Smooth muscle cell of the brain vasculature (primary cell): Measurements from ENCODE around the gene KRTAP4-7.
"Not testable (repeated sequence)": the region's sequence is repeated elsewhere in the genome, so short reads cannot be mapped to it uniquely, and the experiment has no call there.

ENCODE experiments used
- DNase-seq: peaks from one replicate; pipeline ENCODE4 v3.0.0-alpha.2; 2012; ENCODE audit warnings: low read depth, low spot score

The KRTAP4-7 gene

DNA sequence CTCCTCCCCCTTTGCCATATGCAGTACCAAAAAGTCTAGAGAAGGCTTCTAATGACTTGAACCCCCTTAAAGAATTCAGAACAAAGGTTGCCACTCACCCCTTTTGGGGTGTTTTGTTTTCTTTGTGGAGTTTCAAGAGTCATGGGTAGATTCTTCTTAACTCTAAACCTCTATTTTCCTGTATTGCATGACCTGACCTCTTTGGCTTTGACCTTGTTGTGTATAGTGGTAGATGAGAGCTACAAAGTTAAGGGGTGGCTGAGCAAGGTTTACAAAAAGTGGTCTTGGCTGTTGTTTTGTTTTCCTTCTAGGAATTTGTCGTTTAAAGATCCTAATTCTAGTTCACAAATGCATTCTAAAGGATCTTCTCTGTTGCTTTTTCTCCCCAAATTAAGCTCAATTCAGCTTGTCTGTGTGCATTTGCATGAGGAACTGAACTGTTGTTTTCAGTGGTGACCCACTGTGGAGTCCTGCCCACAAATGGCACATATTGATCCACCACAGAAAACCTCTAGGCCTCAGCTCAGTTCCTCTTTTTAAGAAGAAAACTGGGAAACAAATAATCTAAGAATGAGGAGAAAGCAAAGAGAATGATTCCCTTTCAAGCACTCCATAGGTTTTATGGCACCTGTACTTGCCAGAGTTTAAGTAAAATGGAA, 24.9 kb downstream of the KRTAP4-7 start:
- DNase-seq: not testable (repeated sequence)

GRCh38 chr17:41111151-41111885, 27.4 kb downstream of the KRTAP4-7 start:
- no peak for DNase-seq

- DNase-seq: no peak
Measured at GRCh38 chr17:41116297-41116696, 32.3 kb downstream of the KRTAP4-7 start.

DNA sequence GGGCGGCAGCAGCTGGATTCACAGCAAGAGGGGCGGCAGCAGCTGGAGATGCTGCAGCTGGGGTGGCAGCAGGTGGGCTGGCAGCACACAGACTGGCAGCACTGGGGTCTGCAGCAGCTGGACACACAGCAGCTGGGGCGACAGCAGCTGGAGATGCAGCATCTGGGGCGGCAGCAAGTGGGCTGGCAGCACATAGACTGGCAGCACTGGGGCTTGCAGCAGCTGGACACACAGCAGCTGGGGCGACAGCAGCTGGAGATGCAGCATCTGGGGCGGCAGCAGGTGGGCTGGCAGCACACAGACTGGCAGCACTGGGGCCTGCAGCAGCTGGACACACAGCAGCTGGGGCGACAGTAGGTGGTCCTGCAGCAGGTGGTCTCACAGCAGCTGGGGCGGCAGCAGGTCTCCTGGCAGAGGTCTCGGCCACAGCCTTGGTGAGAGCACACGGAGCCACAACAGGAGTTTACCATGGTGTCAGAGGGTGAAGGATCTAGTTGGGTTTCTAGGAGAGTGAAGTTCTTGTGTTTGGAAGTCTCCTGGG, 34.0 kb downstream of the KRTAP4-7 start, which contains the start of gene KRTAP4-11:
Gene KRTAP4-11, minus strand, starts transcription at position 528 of the 541 bp plus-strand sequence. Its CDS starts 58 bp downstream, at position 470.
- not testable (repeated sequence) for DNase-seq

GRCh38 chr17:41118721-41119120, 34.8 kb downstream of the KRTAP4-7 start:
- no peak for DNase-seq

GRCh38 chr17:41119696-41120690, 36.0 kb downstream of the KRTAP4-7 start:
- not testable (repeated sequence) for DNase-seq

DNA sequence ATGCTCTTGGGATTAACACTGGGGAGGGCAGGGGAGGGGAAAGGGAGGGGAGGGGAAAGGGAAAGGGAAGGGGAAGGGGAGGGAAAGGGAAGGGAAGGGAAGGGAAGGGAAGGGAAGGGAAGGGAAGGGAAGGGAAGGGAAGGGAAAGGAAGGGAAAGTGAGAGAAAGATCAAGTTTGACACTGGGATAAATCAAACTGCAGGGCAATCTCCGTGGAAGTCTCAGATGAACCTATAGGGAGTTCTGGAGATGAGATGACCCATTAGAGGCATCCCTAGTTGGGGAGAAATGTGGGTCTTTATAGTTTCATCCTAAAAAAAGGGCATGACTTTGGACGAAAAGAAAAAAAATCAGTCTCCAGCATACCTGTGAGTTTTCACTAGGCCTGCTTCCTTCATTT, 37.8 kb downstream of the KRTAP4-7 start:
- DNase-seq: no peak

DNA sequence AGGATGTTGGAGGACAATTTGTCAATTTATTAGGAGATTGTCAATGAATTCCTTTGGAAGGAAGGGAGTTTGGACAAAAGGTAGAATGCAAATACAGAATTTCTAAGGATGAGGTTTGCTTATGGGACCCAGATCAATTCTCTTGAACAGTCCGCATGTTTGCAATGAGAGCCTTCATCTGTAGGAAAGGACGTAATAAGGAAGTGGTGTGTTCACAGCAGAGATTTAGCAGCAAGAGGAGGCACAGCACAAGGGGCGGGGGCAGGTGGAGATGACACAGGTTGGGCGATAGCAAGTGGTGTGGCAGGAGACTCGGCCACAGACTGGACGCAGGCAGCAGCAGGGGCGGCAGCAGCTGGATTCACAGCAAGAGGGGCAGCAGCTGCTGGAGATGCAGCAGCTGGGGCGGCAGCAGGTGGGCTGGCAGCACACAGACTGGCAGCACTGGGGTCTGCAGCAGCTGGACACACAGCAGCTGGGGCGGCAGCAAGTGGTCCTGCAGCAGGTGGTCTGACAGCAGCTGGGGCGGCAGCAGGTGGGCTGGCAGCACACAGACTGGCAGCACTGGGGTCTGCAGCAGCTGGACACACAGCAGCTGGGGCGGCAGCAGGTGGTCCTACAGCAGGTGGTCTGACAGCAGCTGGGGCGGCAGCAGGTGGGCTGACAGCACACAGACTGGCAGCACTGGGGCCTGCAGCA, 39.5 kb downstream of the KRTAP4-7 start:
- not testable (repeated sequence) for DNase-seq

DNA sequence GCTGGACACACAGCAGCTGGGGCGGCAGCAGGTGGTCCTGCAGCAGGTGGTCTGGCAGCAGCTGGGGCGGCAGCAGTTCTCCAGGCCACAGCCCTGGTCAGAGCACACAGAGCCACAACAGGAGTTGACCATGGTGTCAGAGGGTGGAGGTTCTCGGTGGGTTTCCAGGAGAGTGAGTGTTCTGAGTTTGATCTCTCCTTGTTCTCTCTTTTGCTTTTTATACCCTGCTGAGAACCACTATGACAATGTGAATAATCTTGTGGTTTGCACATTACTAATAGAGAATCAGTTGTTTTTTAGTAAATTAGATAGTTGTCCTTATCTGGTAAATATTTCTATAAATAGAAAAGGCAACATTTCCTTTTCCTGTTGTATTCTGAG, 40.0 kb downstream of the KRTAP4-7 start, which contains the start of gene KRTAP4-12:
Gene KRTAP4-12, minus strand, starts transcription at position 192 of the 381 bp plus-strand sequence. Its CDS starts 60 bp downstream, at position 132.
- DNase-seq: not testable (repeated sequence)

DNA sequence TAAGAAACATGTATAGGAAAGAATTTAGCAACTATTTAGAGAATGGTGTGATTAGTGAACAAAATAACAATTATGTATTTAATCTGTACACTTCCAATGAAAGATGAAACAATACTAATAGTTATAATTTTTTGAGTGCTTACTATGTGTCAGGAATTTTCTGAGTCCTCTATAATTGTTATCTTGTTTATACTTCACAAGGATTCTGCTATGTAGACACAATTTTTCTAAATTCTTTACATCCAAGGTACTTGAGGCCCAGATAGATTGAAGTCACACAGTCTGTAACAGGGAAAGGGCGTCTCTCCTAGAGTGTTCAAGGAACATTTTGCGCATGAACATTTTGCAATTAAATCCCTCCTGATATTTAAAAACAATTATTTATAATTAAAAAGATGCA, 41.1 kb downstream of the KRTAP4-7 start:
- DNase-seq: no peak

DNA sequence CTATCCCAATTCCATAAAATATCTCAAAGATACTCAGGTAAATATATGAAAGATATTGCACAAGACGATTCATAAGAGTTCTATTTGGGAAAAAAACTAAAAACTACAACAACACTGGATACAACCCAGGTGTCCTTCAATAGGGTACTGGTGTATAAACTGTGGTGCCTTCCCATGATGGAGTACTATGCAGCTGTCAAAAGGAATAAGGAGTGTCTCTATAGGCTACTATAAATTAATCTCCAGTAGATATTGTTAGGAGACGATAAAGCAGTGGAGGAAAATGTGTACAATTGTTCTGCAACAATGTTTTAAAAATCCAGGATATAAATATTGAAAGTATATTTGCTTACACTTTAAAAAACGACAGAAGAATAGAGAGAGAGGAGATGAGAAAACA, 42.5 kb downstream of the KRTAP4-7 start:
- DNase-seq: no peak

DNA sequence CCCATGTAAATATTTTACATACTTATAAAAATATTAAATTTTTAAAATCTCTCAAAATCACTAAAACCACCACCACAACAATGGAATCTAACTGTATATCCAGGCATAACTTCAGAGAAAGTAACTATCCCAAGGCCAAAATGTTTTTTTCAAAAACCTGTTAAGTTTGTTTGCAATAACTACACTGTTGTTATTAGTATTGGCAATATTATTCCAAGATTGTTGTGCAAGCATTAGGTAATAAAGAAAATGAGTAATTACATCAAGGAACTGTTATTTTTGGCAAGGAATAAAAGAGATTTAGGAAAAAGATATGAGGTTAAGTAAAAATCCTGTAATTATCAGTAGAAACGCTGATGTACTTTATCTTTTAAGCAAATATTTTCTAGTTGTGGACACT, 43.4 kb downstream of the KRTAP4-7 start:
- no peak for DNase-seq

DNA sequence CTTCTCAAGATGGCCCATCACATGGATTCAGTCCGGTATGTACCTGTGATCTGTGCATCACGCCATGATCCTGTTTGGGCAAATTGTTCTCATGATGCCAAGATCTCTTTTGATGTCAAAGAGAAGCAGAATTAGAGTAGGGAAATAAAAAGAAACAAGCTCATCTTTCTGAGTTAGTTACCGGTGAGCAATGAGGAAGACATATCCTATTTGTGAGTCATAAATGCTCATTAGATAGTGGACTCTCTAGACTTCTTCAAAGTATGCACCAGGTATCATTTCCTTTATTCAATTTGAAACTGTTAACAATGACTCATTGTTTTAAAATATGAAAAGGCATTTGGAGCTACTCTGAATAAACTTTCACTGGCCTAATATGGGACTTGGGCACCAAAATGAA, 48.0 kb downstream of the KRTAP4-7 start:
- DNase-seq: no peak

DNA sequence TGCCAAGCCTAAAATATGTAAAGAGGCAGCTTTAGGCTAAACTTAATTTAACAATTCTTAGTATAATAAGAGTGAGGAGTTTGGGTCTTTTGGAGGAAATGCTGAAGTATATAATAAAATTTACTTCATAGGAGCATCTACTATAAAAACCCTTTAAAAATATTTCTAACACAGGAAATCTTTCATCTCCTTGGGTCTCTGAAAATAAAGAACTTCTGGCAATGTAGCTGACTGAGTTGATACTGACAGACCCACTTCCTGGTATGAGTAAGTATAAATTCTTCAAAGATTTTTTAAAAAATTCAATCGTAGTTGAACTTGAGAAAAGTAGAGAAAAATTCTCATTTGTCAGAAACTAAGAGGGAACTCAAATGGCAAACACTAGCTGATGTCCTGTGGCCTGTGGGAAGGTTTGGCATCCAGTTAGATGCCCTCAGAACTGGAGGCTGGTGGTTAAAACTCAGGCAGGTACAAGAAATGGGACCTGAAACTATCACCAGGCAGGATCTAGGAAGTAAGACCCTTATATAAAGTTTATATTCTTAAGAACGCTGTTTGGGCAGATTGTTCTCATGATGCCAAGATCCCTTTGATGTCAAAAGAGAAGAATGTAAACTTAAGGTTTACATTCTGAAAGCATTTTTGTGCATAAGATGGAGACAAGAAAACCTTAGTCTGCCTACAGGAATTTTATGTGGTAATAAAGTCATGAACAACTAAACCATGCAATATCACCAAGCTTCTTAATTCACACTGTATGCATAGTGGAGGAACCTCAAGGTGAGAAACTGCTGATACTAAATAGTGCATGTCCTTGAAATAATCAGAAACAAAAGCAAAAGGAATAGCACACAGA, 50.2 kb downstream of the KRTAP4-7 start:
- DNase-seq: no peak
